Activated naive CD4-positive, alpha-beta T cell treated with anti-CD3 and anti-CD28 coated beads, Interleukin-2, amount 50 U/mL, for 24 hours (primary cell): ENCODE measurements around the gene MYH1.

ENCODE experiments used
- H3K27ac Mint-ChIP-seq: one replicate; pipeline ENCODE4 v1.8.0; 2021; ENCODE audit warnings: mild to moderate bottlenecking, mixed read lengths
- H3K27me3 Mint-ChIP-seq: one replicate; pipeline ENCODE4 v1.8.0; 2021; ENCODE audit warnings: mixed read lengths
- H3K36me3 Mint-ChIP-seq: one replicate; pipeline ENCODE4 v1.8.0; 2021; ENCODE audit warnings: mixed read lengths
- H3K4me1 Mint-ChIP-seq: one replicate; pipeline ENCODE4 v1.8.0; 2021; ENCODE audit warnings: mixed read lengths
- H3K4me3 Mint-ChIP-seq: one replicate; pipeline ENCODE4 v1.8.0; 2021; ENCODE audit warnings: mild to moderate bottlenecking, mixed read lengths
- H3K9me3 Mint-ChIP-seq: one replicate; pipeline ENCODE4 v1.8.0; 2021; ENCODE audit warnings: mixed read lengths

MYH1 gene

GRCh38 chr17:10516638-10517037, 1.7 kb downstream of the MYH1 start:
- Mint-ChIP-seq H3K27me3 (peaks cover 3% of the 10 kb centered on the region), H3K36me3 (no peaks in the 10 kb centered on the region), H3K4me3 (no peak overlapping the region), H3K9me3 (no peaks in the 10 kb centered on the region), H3K4me1 (no peaks in the 10 kb centered on the region), H3K27ac (no peak overlapping the region)

- no peaks in the 10 kb centered on the region for H3K36me3 Mint-ChIP-seq
- H3K9me3 Mint-ChIP-seq = no peaks in the 10 kb centered on the region
- H3K4me1 Mint-ChIP-seq = no peaks in the 10 kb centered on the region
- no peak overlapping the region for H3K4me3 Mint-ChIP-seq
- H3K27me3 Mint-ChIP-seq = peaks cover 3% of the 10 kb centered on the region
- no peak overlapping the region for H3K27ac Mint-ChIP-seq
Measured at GRCh38 chr17:10516065-10516464, 2.3 kb downstream of the MYH1 start.

DNA sequence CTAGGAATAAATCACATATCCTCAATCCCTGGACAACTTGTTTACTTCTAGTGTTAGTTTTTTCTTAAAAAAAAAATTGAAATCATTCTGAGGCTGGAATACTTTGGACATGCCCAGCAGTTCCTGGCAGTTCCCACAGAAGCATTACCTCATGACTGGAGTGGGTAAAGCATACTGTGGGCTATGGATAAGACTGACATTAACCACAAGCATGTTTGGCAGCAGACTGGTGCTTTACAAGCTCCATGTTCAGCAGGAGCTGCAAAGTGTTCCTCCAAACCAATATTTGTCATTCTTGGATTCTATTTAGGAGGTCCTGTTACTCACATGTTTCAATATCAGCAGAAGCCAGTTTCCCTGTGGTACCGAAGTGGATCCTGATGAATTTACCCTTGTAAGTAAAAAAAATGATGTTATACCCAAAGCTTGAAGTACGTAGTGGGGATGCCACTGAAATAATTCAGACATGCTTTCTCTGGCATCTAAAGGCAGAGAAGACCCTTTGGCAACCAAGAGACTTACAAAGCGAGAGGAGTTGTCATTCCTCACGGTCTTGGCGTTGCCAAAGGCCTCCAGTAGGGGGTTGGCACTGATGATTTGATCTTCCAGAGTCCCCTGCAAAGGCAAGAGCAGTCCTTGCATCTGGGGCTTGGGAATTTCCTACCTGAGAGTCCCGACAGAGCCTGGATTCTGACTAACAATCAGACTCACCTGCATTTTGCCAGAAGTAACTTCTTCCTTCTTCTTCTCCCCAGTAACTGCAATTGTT, 4.9 kb downstream of the MYH1 start:
- Mint-ChIP-seq H3K27me3 (peaks cover 1% of the 10 kb centered on the region), H3K4me1 (no peaks in the 10 kb centered on the region), H3K36me3 (no peaks in the 10 kb centered on the region), H3K9me3 (no peaks in the 10 kb centered on the region), H3K4me3 (no peak overlapping the region), H3K27ac (no peak overlapping the region)

DNA sequence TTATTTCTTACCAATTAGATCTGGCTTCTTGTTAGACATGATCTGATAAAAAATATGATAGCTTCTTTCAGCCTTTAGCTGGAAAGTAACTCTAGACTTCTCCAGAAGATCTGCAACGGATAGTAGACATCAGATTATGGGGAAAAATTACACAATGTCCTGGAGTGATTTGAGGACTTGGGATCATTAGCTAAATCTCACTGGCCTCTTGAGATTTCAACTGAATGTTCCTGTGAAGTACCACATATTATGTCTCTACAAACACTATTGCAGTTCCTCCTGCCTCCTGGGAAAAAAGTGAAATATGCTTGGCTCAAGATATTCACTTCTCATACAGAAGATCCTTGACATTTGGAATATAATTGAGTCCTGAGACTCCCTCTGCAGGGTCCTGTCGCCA, 5.5 kb downstream of the MYH1 start:
- Mint-ChIP-seq H3K4me3 (no peak overlapping the region), H3K36me3 (no peaks in the 10 kb centered on the region), H3K4me1 (no peaks in the 10 kb centered on the region), H3K27me3 (peaks cover 1% of the 10 kb centered on the region), H3K27ac (no peak overlapping the region), H3K9me3 (no peaks in the 10 kb centered on the region)

DNA sequence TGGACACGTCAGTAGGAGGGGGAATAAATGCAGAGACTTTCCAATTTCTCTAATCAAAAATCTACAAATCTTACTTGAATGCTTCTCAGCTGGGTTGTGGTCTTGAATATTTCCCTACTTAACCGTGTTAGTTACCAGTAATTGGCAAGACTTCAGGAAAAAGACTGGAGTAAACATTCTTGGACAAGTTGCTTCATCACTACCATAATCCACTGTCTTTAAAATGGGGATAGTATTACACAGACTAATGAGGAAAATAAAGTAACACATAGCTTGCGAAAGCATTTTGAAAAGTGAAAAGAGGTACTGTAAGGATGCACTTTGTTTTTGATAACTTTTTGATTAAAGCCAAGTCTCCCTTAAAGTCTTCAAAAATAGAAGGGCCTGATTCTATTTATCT, 18.4 kb downstream of the MYH1 start:
- H3K36me3 Mint-ChIP-seq = no peaks in the 10 kb centered on the region
- H3K27ac Mint-ChIP-seq = no peak overlapping the region
- H3K27me3 Mint-ChIP-seq = no peaks in the 10 kb centered on the region
- no peaks in the 10 kb centered on the region for H3K9me3 Mint-ChIP-seq
- H3K4me1 Mint-ChIP-seq = no peaks in the 10 kb centered on the region
- no peak overlapping the region for H3K4me3 Mint-ChIP-seq

- Mint-ChIP-seq H3K9me3 (peaks cover 30% of the 10 kb centered on the region), H3K4me1 (no peaks in the 10 kb centered on the region)
Measured at GRCh38 chr17:10492004-10492403, 26.3 kb downstream of the MYH1 start.

GRCh38 chr17:10482252-10482651, 36.1 kb downstream of the MYH1 start:
- H3K27ac Mint-ChIP-seq = no peak overlapping the region
- no peaks in the 10 kb centered on the region for H3K27me3 Mint-ChIP-seq
- H3K9me3 Mint-ChIP-seq = peaks cover 20% of the 10 kb centered on the region
- no peak overlapping the region for H3K4me3 Mint-ChIP-seq
- no peaks in the 10 kb centered on the region for H3K36me3 Mint-ChIP-seq
- H3K4me1 Mint-ChIP-seq = no peaks in the 10 kb centered on the region

More at GRCh38 chr17:10492004-10492403, 26.3 kb downstream of the MYH1 start:
- H3K27ac Mint-ChIP-seq = no peak overlapping the region
- H3K27me3 Mint-ChIP-seq = peaks cover 4% of the 10 kb centered on the region
- H3K4me3 Mint-ChIP-seq = no peak overlapping the region
- peaks cover 3% of the 10 kb centered on the region for H3K36me3 Mint-ChIP-seq

DNA sequence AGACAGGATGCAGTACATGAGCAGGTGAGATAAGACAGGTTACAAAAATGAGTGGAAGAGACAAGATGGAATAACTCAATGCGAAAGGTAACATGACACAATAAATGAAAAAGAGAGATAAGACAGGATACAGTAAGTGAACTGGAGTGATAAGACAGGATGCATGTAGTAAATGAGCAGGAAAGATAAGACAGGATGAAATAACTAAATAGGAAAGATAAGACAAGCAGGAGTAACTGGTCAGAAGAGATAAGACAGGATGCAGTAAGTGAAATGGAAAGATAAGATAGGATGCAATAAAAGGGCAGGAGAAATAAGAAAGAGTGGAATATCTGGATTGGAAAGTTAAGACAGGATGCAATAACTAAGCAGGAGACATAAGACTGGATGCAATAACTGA, 40.6 kb downstream of the MYH1 start:
- Mint-ChIP-seq H3K36me3 (no peaks in the 10 kb centered on the region), H3K27me3 (no peaks in the 10 kb centered on the region), H3K27ac (no peak overlapping the region), H3K4me3 (no peak overlapping the region), H3K9me3 (no peaks in the 10 kb centered on the region), H3K4me1 (no peaks in the 10 kb centered on the region)

DNA sequence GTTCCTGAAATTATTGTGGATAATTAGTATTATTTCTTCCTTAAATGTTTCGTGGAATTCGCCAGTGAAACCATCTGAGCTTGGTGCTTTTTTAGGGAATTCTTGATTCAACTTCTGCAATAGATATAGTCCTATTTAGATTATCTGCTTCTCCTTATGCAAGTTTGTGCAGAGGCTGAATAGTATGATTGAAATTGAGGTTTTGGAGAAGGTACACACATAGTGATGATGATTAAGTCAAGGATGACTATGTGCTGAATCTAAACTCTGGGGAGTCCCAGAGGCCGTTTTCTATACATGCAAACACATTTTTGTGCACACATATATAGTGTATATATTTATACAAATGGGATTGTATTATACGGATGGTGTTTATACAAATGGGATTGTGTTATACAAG, 43.8 kb downstream of the MYH1 start:
- Mint-ChIP-seq H3K36me3 (no peaks in the 10 kb centered on the region), H3K4me1 (no peaks in the 10 kb centered on the region), H3K27ac (no peak overlapping the region), H3K4me3 (no peak overlapping the region), H3K9me3 (no peaks in the 10 kb centered on the region), H3K27me3 (no peaks in the 10 kb centered on the region)

DNA sequence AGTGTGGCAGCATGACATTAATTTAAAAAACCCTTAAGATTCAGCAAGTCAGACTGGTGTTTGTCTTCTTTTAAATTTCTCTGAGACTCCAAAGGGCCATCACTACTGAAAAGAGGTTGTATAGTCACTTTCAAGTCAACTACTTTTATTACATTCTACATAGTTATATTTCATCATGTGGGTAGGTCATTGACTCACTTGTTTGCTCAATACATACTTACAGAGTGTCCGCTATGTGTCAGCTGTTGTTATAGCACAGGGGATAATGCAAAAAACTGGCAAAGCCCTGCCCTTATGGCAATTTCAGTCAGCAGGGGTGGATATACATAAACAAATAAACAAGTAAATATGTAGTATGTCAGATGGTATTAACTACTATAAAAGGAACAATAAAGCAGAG, 46.5 kb downstream of the MYH1 start:
- H3K9me3 Mint-ChIP-seq = no peaks in the 10 kb centered on the region
- H3K4me3 Mint-ChIP-seq = no peak overlapping the region
- no peaks in the 10 kb centered on the region for H3K27me3 Mint-ChIP-seq
- H3K27ac Mint-ChIP-seq = no peak overlapping the region
- no peaks in the 10 kb centered on the region for H3K36me3 Mint-ChIP-seq
- no peaks in the 10 kb centered on the region for H3K4me1 Mint-ChIP-seq

DNA sequence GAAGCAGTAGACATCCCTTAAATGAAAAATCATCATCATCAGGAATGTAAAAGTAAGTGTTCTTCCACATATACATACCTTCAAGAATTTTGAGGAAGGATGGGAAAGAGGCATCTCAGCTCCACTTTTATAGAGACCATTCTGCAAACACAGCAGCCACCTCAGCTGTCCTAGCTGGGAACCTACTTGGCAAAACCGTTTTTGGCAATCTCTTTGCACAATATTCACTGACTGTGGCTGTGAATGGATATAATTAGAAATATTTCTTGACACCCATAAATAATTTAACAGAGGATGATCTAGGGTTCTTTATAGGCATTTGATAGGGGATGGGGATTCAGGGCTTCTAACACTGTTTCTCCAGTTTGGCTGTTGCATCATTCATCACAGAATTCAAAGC, 48.9 kb downstream of the MYH1 start, which contains the start of gene MYH4:
Gene MYH4, minus strand, starts transcription at position 101 of the 400 bp plus-strand sequence. CDS start 2,814 bp downstream, outside the sequence.
- H3K9me3 Mint-ChIP-seq = peaks cover 4% of the 10 kb centered on the region
- H3K27me3 Mint-ChIP-seq = peaks cover 1% of the 10 kb centered on the region
- H3K4me3 Mint-ChIP-seq = no peak within 1 kb of the TSS
- no peaks in the 10 kb centered on the region for H3K4me1 Mint-ChIP-seq
- H3K36me3 Mint-ChIP-seq = no peaks in the 10 kb centered on the region
- H3K27ac Mint-ChIP-seq = no peak within 1 kb of the TSS

GRCh38 chr17:10463402-10463801, 54.9 kb downstream of the MYH1 start:
- Mint-ChIP-seq H3K9me3 (peaks cover 9% of the 10 kb centered on the region), H3K36me3 (no peaks in the 10 kb centered on the region), H3K27me3 (peaks cover 9% of the 10 kb centered on the region), H3K4me1 (no peaks in the 10 kb centered on the region), H3K27ac (no peak overlapping the region), H3K4me3 (no peak overlapping the region)

- Mint-ChIP-seq H3K4me1 (no peaks in the 10 kb centered on the region), H3K4me3 (no peak overlapping the region), H3K27ac (no peak overlapping the region), H3K9me3 (peaks cover 9% of the 10 kb centered on the region), H3K36me3 (no peaks in the 10 kb centered on the region), H3K27me3 (peaks cover 9% of the 10 kb centered on the region)
Measured at GRCh38 chr17:10460062-10460461, 58.3 kb downstream of the MYH1 start.

GRCh38 chr17:10458701-10459100, 59.6 kb downstream of the MYH1 start:
- no peaks in the 10 kb centered on the region for H3K36me3 Mint-ChIP-seq
- H3K27ac Mint-ChIP-seq = no peak overlapping the region
- no peaks in the 10 kb centered on the region for H3K4me1 Mint-ChIP-seq
- peaks cover 5% of the 10 kb centered on the region for H3K27me3 Mint-ChIP-seq
- no peaks in the 10 kb centered on the region for H3K9me3 Mint-ChIP-seq
- H3K4me3 Mint-ChIP-seq = no peak overlapping the region

DNA sequence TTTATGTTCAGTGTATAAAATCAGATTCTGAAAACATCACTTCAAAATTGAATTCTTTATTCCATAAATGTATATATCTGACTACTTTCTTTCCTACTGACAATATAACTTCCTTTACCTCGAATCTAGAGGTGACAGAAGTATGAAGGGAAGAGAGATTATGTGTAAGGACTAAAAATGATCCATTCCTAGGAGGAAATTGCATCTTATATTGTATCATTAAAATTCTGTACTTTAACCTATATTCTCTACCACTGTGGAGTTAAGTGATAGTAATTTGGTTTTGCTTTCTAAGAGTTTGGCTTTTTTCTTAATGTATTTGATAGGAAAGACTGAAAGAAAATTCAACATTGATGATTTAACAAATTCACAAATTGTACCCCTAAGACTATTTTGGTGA, 60.4 kb downstream of the MYH1 start:
- H3K27ac Mint-ChIP-seq = no peak overlapping the region
- no peaks in the 10 kb centered on the region for H3K9me3 Mint-ChIP-seq
- H3K4me1 Mint-ChIP-seq = no peaks in the 10 kb centered on the region
- peaks cover 5% of the 10 kb centered on the region for H3K27me3 Mint-ChIP-seq
- no peaks in the 10 kb centered on the region for H3K36me3 Mint-ChIP-seq
- no peak overlapping the region for H3K4me3 Mint-ChIP-seq

DNA sequence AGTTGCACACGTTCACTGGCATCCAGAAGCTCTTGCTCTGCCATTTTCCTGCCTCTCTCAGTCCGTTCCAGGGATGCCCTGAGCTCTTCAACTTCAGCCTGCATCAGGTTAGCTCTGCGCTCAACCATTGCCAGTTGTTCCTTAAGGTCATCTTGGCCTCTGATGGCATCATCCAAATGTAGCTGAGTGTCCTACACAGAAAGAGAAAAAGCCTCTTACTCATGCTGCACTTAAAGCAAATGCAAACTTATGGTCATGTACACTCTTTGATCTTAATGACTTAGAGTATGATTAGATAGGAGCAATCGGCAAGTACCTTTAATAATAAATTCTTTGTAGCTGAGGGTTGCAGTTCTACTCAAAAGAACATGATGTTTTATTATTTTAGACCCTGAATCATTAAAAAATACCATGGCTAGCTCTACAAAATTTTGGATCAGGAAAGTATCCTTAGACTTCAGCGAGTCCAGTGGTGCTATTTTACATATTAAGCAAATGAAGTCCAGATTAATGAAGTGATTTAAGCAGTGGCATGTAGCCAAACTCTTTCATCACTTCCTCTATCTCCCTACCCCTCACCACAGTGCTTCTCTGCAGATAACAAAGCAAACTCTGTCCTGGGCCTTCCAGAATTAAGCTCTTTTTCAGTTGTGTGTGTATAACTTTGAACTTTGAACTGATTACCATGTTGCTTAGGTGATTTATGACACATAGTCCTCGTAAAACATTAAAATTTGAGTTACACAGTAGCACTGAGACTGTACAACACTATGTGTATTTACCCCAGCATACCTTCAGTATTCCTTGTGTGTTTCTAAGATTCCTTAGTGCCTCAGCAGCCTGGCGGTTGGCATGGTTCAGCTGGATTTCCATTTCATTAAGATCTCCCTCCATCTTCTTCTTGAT, 71.1 kb downstream of the MYH1 start:
- Mint-ChIP-seq H3K27me3 (peaks cover 1% of the 10 kb centered on the region), H3K4me3 (no peak overlapping the region), H3K9me3 (no peaks in the 10 kb centered on the region), H3K4me1 (no peaks in the 10 kb centered on the region), H3K27ac (no peak overlapping the region), H3K36me3 (no peaks in the 10 kb centered on the region)
